Activated naive CD4-positive, alpha-beta T cell treated with anti-CD3 and anti-CD28 coated beads for 36 hours (primary cell): ENCODE data around the gene FGD5. TPM values are rescaled to one million over a fixed set of nuclear protein-coding genes. Genes with fewer than 3 reads are reported as not detected.

Experiments
- CTCF ChIA-PET: fragments of 350-600 bp; sonication (Branson Sonifier 250); formaldehyde crosslinking; loops from one replicate; lab custom pipeline; 2021; ENCODE audit warnings: antibody characterized with exemption; lab: Charles Lee
- DNase-seq: peaks from one replicate; pipeline ENCODE4 v3.0.0-alpha.2; 2020
- H3K27ac Mint-ChIP-seq: one replicate; pipeline ENCODE4 v1.8.0; 2021; ENCODE audit warnings: mild to moderate bottlenecking, mixed read lengths
- H3K27me3 Mint-ChIP-seq: one replicate; pipeline ENCODE4 v1.8.0; 2021; ENCODE audit warnings: low read depth, mixed read lengths
- H3K36me3 Mint-ChIP-seq: one replicate; pipeline ENCODE4 v1.8.0; 2021; ENCODE audit warnings: low read depth, mixed read lengths
- H3K4me1 Mint-ChIP-seq: one replicate; pipeline ENCODE4 v1.8.0; 2021; ENCODE audit warnings: low read depth, mixed read lengths
- H3K4me3 Mint-ChIP-seq: one replicate; pipeline ENCODE4 v1.8.0; 2021; ENCODE audit warnings: mild to moderate bottlenecking, moderate library complexity, mixed read lengths
- H3K9me3 Mint-ChIP-seq: one replicate; pipeline ENCODE4 v1.8.0; 2021; ENCODE audit warnings: mixed read lengths
- intact Hi-C: fragments of 100-400 bp; cut with micrococcal nuclease; formaldehyde crosslinking; loops from one replicate; pipeline ENCODE4 v1.15.1; 2023
- total RNA-seq, 2 experiments: library from RNA; stranded (reverse); gene quantifications; one replicate each; pipeline ENCODE4 v1.2.3, GENCODE V29; 2021

FGD5 gene
- total RNA-seq, 2 experiments from 2014 or later: not detected

DNA sequence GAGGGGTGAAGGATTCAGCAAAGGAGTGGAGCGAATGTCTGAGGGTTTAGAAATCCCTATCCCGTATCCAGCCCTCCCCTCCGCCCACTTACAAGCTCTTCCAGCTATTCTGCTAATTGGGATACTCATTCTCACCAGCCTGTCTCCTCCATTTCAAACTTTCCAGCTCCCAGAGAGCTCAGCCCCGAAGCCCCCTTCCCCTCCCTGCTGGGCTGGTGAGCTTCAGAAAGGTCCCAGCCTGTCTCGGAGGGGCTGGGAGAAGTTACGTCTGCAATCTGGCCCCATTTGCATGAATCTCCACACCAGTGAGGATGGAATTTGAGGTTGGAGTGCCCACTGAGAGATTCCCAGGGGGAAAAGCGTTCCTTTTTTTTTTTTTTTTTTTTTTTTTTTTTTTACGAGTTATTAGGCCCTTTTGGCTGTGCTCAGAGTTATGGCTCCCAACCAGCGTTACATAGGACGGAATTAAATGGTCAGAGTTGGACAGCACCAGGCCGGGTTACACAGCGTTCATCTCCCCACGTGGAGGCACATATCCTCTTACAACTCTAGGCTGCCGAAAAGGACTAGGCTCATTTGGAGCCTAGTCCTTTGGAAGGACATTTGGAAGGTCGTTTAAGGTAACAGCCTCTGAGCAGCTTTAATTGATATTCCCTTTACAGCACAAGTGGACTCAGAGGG lies 34.6 kb downstream of the FGD5 start:
- CTCF ChIA-PET: no interaction called here
- H3K4me3 Mint-ChIP-seq: no peak overlapping the region
- DNase-seq: no peak
- no peaks in the 10 kb centered on the region for H3K9me3 Mint-ChIP-seq
- H3K4me1 Mint-ChIP-seq: no peaks in the 10 kb centered on the region
- H3K27me3 Mint-ChIP-seq: peaks cover 2% of the 10 kb centered on the region
- intact Hi-C loops: no loop called here
- no peak overlapping the region for H3K27ac Mint-ChIP-seq
- H3K36me3 Mint-ChIP-seq: no peaks in the 10 kb centered on the region

- CTCF ChIA-PET: interaction anchor here (0.6 kb wide), 2 partner anchors 330 to 965 kb away, joined by 3 to 5 read pairs; no protein-coding TSS in a partner anchor
- no peak for DNase-seq
- Mint-ChIP-seq H3K27me3 (no peaks in the 10 kb centered on the region), H3K27ac (no peak overlapping the region), H3K4me1 (no peaks in the 10 kb centered on the region), H3K36me3 (no peaks in the 10 kb centered on the region), H3K9me3 (no peaks in the 10 kb centered on the region), H3K4me3 (no peak overlapping the region)
- intact Hi-C loops: no loop called here
These were observed 38.7 kb downstream of the FGD5 start for GRCh38 chr3:14857506-14857905.

GRCh38 chr3:14858105-14858504 lies 39.3 kb downstream of the FGD5 start:
- no peak for DNase-seq
- H3K27me3 Mint-ChIP-seq: no peaks in the 10 kb centered on the region
- no peaks in the 10 kb centered on the region for H3K4me1 Mint-ChIP-seq
- no peaks in the 10 kb centered on the region for H3K9me3 Mint-ChIP-seq
- H3K36me3 Mint-ChIP-seq: no peaks in the 10 kb centered on the region
- no peak overlapping the region for H3K4me3 Mint-ChIP-seq
- CTCF ChIA-PET: no interaction called here
- intact Hi-C loops: no loop called here
- no peak overlapping the region for H3K27ac Mint-ChIP-seq

- Mint-ChIP-seq H3K4me3 (no peak overlapping the region), H3K27me3 (no peaks in the 10 kb centered on the region), H3K27ac (no peak overlapping the region), H3K9me3 (no peaks in the 10 kb centered on the region), H3K4me1 (no peaks in the 10 kb centered on the region), H3K36me3 (no peaks in the 10 kb centered on the region)
- no peak for DNase-seq
- intact Hi-C loops: no loop called here
- CTCF ChIA-PET: interaction anchor here (1.0 kb wide), 1 partner anchor 68 kb away, joined by 3 read pairs; no protein-coding TSS in a partner anchor
These were observed 41.1 kb downstream of the FGD5 start for GRCh38 chr3:14859880-14860279.

DNA sequence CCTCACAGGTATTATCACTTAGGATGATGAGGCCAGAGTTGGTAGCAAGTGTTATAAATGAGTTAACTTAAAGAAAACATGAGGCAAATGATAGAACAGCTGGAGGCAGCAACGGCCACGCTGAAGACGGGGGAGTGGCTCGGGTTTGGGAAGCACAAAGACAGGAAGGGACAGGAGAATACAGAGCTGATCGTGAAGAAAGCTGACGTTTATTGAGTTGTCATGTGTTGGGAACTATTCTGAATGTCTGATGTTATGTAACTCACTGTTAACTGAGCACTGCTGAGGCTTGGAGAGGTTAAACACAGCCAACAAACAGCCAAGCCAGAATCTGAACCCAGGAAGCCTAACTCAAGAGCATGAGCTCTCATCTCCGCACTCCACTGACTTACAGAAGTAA lies 42.3 kb downstream of the FGD5 start:
- intact Hi-C loops: no loop called here
- Mint-ChIP-seq H3K4me1 (no peaks in the 10 kb centered on the region), H3K27ac (no peak overlapping the region), H3K9me3 (no peaks in the 10 kb centered on the region), H3K4me3 (no peak overlapping the region), H3K36me3 (no peaks in the 10 kb centered on the region), H3K27me3 (no peaks in the 10 kb centered on the region)
- CTCF ChIA-PET: interaction anchor here (0.5 to 1.0 kb wide), 2 partner anchors 69 to 248 kb away, joined by 3 read pairs; no protein-coding TSS in a partner anchor
- DNase-seq: no peak

DNA sequence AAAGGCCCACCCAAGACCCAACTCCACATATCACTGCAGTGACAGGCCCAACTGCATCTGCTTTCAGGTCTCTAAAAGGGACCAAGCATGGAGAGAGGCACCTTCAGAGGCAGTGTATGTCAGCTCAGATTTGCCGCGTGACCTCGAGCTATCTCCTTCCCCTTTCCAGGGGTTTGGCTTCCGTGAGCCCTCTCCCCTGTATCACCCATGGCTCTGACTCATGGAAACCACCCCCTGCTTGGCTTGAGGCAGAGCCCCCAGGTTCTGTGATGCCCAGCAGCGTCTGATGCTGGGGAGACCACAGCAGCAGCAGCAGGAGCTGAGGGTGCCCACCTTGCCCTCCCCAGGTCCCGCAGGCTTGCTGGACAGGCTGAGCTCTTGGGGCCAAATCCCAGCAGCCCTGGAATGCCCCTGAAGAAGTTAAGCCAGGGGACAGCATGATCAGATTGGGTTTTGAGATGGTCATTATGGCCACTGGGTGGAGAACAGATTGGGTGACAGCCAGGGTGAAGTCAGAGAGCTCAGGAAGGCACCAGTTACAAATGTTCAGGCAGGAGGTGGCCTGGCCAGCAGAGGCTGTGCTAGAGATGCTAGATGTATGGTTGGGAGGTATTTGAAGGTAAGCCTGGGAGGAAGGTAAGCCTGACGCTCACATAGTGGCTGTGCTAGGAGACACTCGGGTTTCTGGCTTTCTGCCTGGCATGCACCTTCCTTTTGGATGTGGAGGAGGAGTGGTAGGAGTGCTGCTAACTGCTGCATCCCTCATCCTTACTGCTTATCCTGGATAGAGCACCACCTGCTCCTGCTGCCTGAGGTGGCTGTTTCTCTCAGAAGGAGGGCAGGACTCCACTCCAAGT lies 42.9 kb downstream of the FGD5 start:
- Mint-ChIP-seq H3K36me3 (no peaks in the 10 kb centered on the region), H3K27me3 (no peaks in the 10 kb centered on the region), H3K4me3 (no peak overlapping the region), H3K4me1 (no peaks in the 10 kb centered on the region), H3K9me3 (no peaks in the 10 kb centered on the region), H3K27ac (no peak overlapping the region)
- CTCF ChIA-PET: interaction anchor here (0.6 kb wide), 1 partner anchor 81 kb away, joined by 3 read pairs; no protein-coding TSS in a partner anchor
- intact Hi-C loops: no loop called here
- DNase-seq: no peak

GRCh38 chr3:14862303-14862660 lies 43.5 kb downstream of the FGD5 start:
- no peak for DNase-seq
- Mint-ChIP-seq H3K4me3 (no peak overlapping the region), H3K36me3 (no peaks in the 10 kb centered on the region), H3K27me3 (no peaks in the 10 kb centered on the region), H3K27ac (no peak overlapping the region), H3K9me3 (no peaks in the 10 kb centered on the region), H3K4me1 (no peaks in the 10 kb centered on the region)
- CTCF ChIA-PET: interaction anchor here (0.6 to 1.1 kb wide), 2 partner anchors 59 to 82 kb away, joined by 3 to 4 read pairs; no protein-coding TSS in a partner anchor
- intact Hi-C loops: no loop called here

GRCh38 chr3:14862661-14863230 lies 44.0 kb downstream of the FGD5 start:
- CTCF ChIA-PET: interaction anchor here (0.6 to 1.1 kb wide), 2 partner anchors 59 to 82 kb away, joined by 3 to 4 read pairs; no protein-coding TSS in a partner anchor
- no peak for DNase-seq
- Mint-ChIP-seq H3K9me3 (no peaks in the 10 kb centered on the region), H3K4me1 (no peaks in the 10 kb centered on the region), H3K4me3 (no peak overlapping the region), H3K27ac (no peak overlapping the region), H3K27me3 (no peaks in the 10 kb centered on the region), H3K36me3 (no peaks in the 10 kb centered on the region)
- intact Hi-C loops: no loop called here

DNA sequence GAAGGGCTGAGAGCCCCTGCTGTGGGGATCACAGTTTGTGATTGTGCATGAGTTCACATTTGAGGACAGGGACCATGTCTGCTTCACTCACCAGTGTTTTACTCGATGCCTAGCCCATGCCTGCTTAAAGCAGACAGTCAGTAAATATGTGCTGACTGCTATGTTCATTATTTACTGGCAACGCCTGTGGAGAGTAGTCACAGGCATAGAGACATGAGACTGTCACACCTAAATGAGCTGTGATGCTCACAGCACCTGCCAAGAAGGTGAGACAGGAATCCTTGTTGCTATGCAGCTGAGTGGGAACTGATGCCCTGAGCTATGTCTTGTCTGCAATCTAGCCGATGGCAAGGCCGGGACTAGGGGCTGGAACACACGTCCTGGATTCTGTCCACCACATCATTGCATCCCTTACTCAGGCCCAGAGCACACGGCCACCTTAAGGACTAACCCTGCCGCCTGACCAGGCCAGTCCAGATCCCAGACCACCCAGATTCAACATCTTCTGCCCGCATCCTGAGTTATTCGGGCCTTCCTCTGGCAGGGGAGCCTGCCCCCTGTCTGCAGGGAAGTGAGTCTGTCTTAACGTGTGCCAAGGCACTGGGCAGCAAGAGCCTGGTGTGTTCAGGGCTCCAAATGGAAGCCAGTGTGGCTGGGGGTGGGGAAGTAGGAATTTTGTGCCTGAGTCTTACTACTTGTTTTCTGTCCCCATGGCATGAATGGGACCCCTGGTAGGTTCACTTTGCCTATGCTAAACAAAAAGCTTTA lies 44.8 kb downstream of the FGD5 start:
- H3K9me3 Mint-ChIP-seq: no peaks in the 10 kb centered on the region
- no peak for DNase-seq
- H3K4me1 Mint-ChIP-seq: no peaks in the 10 kb centered on the region
- CTCF ChIA-PET: interaction anchor here (1.1 kb wide), 1 partner anchor 58 kb away, joined by 4 read pairs; no protein-coding TSS in a partner anchor
- intact Hi-C loops: no loop called here
- no peak overlapping the region for H3K4me3 Mint-ChIP-seq
- H3K36me3 Mint-ChIP-seq: no peaks in the 10 kb centered on the region
- no peaks in the 10 kb centered on the region for H3K27me3 Mint-ChIP-seq
- no peak overlapping the region for H3K27ac Mint-ChIP-seq

GRCh38 chr3:14864131-14864530 lies 45.4 kb downstream of the FGD5 start:
- intact Hi-C loops: no loop called here
- CTCF ChIA-PET: no interaction called here
- H3K36me3 Mint-ChIP-seq: no peaks in the 10 kb centered on the region
- DNase-seq: no peak
- no peaks in the 10 kb centered on the region for H3K27me3 Mint-ChIP-seq
- no peaks in the 10 kb centered on the region for H3K9me3 Mint-ChIP-seq
- H3K27ac Mint-ChIP-seq: no peak overlapping the region
- no peaks in the 10 kb centered on the region for H3K4me1 Mint-ChIP-seq
- no peak overlapping the region for H3K4me3 Mint-ChIP-seq

- Mint-ChIP-seq H3K27me3 (no peaks in the 10 kb centered on the region), H3K4me3 (no peak overlapping the region), H3K4me1 (no peaks in the 10 kb centered on the region), H3K36me3 (no peaks in the 10 kb centered on the region), H3K27ac (no peak overlapping the region), H3K9me3 (no peaks in the 10 kb centered on the region)
- no peak for DNase-seq
- intact Hi-C loops: no loop called here
- CTCF ChIA-PET: no interaction called here
These were observed 47.9 kb downstream of the FGD5 start for GRCh38 chr3:14866627-14867026.
